IPS DF 6.9 (cell line): Measurements from ENCODE around the gene TSPAN16.
A peak's percentile ranks its signal among the peaks of the same experiment; 100 is the strongest.

Experiments used
- DNase-seq: peaks from one replicate; pipeline ENCODE4 v3.0.0-alpha.2; 2013; ENCODE audit warnings: low read depth, low spot score
- H3K27ac ChIP-seq: one replicate; pipeline ENCODE4 v1.5.1; 2013; ENCODE audit warnings: low read length, control low read depth
- H3K27me3 ChIP-seq: 2 replicates; pipeline ENCODE4 v1.6.1; 2013; ENCODE audit warnings: mild to moderate bottlenecking, low read length; ENCODE audit not compliant: control insufficient read depth, insufficient read depth
- H3K36me3 ChIP-seq: 2 replicates; pipeline ENCODE4 v1.6.1; 2013; ENCODE audit warnings: low read length; ENCODE audit not compliant: control insufficient read depth, insufficient read depth
- H3K4me1 ChIP-seq: 2 replicates; pipeline ENCODE4 v1.6.1; 2013; ENCODE audit warnings: low read length; ENCODE audit not compliant: control insufficient read depth, insufficient read depth
- H3K4me3 ChIP-seq: 2 replicates; pipeline ENCODE4 v1.5.1; 2013; ENCODE audit warnings: mild to moderate bottlenecking, low read length
- H3K9me3 ChIP-seq: 2 replicates; pipeline ENCODE4 v1.6.1; 2013; ENCODE audit warnings: low read length, inconsistent platforms; ENCODE audit not compliant: control insufficient read depth, insufficient read depth
- WGBS: extraction: QIAGEN DNeasy Blood & Tissue Kit; methylation state at CpG from one replicate; pipeline ENCODE4 v1.1.7; 2013; ENCODE audit warnings: mixed read lengths, missing lambda C conversion rate; ENCODE audit not compliant: insufficient read length, insufficient coverage; 5-methylcytosine and 5-hydroxymethylcytosine counted together

The TSPAN16 gene

DNA sequence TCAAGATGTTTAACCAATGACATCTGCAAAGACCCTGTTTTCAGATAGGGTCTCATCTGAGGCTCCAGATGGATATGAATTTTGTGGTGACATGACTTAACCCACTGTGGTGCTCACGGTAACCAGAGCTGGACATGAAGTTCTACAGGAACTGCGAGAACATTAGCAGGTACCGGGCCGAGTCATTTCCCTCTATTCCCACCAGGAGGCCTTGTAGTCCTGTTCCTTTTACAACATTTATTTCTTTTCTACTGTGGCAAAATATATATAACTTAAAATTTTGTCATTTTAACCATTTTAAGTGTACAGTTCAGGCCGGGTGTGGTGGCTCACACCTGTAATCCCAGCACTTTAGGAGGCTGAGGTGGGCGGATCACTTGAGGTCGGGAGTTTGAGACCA, 7.6 kb upstream of the TSPAN16 start:
- Histone ChIP-seq H3K4me1 (no peaks in the 10 kb centered on the region), H3K4me3 (no peak overlapping the region), H3K27me3 (no peaks in the 10 kb centered on the region), H3K9me3 (no peaks in the 10 kb centered on the region), H3K36me3 (no peaks in the 10 kb centered on the region), H3K27ac (no peak overlapping the region)
- no CpG with 5 or more reads among the region's 7 CpGs for WGBS
- no peak for DNase-seq

DNA sequence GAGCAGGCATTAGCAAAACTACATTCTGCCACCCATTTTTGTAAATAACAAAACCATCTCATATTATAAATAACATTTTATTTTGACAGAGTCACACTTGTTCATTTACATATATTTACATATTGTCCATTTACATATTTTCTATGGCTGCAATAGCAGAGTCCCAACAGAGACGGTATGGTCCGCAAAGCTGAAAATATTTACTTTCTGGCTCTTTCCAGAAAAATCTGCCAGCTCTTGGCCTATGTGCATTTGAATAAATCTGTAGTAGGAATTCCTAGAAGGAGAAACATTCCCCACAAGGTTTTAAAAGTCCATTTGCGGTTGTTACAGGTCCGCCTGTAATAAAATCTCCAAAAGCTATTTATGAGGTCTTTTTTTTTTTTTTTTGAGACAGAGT, 5.7 kb upstream of the TSPAN16 start:
- Histone ChIP-seq H3K36me3 (no peaks in the 10 kb centered on the region), H3K4me3 (no peak overlapping the region), H3K27ac (no peak overlapping the region), H3K9me3 (no peaks in the 10 kb centered on the region), H3K27me3 (no peaks in the 10 kb centered on the region), H3K4me1 (no peaks in the 10 kb centered on the region)
- no peak for DNase-seq
- no CpG with 5 or more reads among the region's 4 CpGs for WGBS

DNA sequence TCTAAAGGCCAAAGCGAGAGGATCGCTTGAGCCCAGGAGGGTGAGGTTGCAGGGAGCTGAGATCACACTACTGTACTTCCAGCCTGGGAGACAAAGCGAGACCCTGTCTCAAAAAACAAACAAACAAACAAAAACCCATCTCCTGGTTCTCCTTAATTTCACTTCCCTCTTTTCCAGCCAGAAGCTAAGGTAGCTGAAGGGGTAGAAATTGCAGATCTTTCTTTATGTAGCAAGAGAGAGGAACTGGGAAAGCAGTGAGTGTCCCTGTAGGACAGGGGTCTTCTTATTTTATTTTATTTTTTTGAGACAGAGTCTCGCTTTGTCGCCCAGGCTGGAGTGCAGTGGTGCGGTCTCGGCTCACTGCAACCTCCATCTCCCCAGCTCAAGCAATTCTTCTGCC, 4.5 kb upstream of the TSPAN16 start:
- H3K27me3 ChIP-seq, result no peaks in the 10 kb centered on the region
- no peak overlapping the region for H3K27ac ChIP-seq
- H3K4me3 ChIP-seq, result no peak overlapping the region
- H3K4me1 ChIP-seq, result no peaks in the 10 kb centered on the region
- H3K36me3 ChIP-seq, result no peaks in the 10 kb centered on the region
- H3K9me3 ChIP-seq, result no peaks in the 10 kb centered on the region
- WGBS, result no CpG with 5 or more reads among the region's 7 CpGs
- DNase-seq, result no peak

DNA sequence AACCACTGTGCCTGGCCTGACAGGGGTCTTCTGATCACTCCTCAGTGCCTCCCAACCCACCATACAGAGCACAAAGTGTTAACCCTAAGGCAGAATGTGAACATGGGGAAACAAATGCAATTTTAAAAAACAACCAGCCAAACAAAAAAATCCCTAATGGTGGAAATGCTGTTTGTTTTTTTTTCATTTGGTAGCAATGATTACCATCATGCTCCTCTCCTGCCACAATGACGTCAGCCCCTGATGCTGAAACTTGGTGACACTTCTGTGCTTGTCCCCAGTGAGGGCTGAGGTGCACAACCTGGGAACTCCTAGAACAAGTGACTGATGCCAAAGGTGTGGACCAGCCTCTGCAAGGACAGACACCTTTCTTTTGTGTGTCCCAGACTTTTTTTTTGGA, 4.0 kb upstream of the TSPAN16 start:
- H3K4me3 ChIP-seq, result no peak overlapping the region
- no peaks in the 10 kb centered on the region for H3K36me3 ChIP-seq
- no peaks in the 10 kb centered on the region for H3K27me3 ChIP-seq
- no peaks in the 10 kb centered on the region for H3K4me1 ChIP-seq
- H3K27ac ChIP-seq, result no peak overlapping the region
- WGBS, result no CpG with 5 or more reads among the region's 1 CpG
- no peak for DNase-seq
- no peaks in the 10 kb centered on the region for H3K9me3 ChIP-seq

DNA sequence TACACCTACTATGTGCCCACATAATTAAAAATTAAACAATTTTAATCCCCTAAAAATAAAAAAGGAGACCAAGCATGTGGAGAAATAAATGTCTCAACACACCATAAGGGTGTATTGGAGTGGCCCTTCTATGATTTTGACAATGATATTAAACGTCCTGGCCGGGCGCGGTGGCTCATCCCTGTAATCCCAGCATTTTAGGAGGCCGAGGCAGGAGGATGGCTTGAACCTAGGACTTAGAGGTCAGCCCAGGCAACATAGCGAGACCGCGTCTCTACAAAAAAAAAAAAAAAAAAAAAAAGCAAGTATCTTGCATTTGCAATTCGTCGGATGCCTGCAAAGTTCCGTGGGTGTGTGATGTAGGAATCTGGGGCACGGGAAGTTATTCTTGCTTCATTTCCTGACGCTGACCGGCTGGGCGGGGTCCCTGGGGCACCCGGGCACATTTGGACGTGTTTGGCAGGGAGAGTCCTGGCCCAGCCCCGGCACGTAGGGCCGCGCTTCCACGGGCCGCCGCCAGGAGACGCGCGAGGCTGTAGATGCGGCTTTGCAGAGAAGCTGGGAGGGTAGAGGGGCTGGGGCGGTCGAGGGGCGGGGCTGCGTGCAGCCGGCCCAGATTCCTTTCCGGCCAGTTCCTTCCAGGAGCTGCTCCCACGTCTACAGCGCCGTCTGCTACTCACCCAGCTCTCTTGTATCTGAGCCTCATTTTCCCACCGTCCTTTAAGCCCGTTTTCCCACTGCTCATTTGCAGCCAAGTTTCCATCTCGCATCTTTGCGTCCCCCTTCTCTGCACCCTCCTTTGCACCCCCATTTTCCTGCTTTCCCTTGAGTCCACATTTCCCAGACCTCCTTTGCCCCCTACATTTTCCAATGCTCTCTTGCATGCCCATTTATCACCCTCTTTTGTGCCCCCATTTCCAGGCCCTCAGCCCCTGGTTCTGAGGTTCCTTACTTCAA, 2.2 kb upstream of the TSPAN16 start:
- peak; percentile 84 for DNase-seq
- Histone ChIP-seq H3K9me3 (no peaks in the 10 kb centered on the region), H3K4me1 (no peaks in the 10 kb centered on the region), H3K27ac (no peak overlapping the region), H3K4me3 (no peak overlapping the region), H3K36me3 (no peaks in the 10 kb centered on the region), H3K27me3 (no peaks in the 10 kb centered on the region)
- no CpG with 5 or more reads among the region's 41 CpGs for WGBS

DNA sequence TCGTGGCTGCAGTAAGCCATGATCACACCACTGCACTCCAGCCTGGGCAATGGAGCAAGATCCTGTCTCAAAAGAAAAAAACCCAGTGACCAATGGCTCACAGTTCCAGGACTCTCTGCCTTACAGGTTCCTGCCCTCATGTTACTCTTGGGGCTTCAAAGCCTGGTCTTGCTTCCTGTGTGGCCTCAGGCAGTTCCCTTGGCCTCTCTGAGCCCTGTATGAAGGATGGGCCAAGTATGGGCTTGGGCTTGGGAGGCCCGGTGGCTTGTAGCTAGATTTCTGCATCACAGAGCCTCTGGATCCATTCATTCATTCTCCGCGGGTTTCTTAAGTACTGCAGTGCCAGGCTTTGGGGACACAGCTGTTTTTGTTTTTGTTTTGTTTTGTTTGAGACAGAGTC, 780 bp upstream of the TSPAN16 start:
- no peak for DNase-seq
- Histone ChIP-seq H3K36me3 (no peaks in the 10 kb centered on the region), H3K9me3 (no peaks in the 10 kb centered on the region), H3K4me1 (no peaks in the 10 kb centered on the region), H3K27ac (no peak overlapping the region), H3K4me3 (no peak overlapping the region), H3K27me3 (no peaks in the 10 kb centered on the region)
- no CpG with 5 or more reads among the region's 4 CpGs for WGBS

DNA sequence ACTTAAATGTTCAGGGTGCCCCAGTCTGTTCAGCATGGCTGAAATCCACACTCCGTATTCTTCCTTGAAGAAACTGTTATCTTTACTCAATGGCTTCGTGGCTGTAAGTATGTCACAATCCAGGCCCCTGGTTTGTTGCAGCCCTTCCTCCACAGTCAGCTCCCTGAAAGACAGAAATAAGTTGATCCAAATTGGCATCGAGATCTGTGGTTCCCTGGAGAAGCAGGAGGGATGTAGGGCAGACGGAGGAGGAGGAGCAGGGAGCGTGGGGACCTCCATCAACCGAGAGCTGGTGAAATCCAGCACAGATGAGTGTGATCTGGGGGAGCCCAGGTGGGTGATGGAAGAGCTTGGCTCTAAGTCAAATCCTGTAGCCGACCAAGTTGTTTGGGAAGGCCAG, 304 bp downstream of the TSPAN16 start:
- no CpG with 5 or more reads among the region's 7 CpGs for WGBS
- Histone ChIP-seq H3K27me3 (no peaks in the 10 kb centered on the region), H3K27ac (no peak overlapping the region), H3K36me3 (no peaks in the 10 kb centered on the region), H3K4me3 (no peak overlapping the region), H3K4me1 (no peaks in the 10 kb centered on the region), H3K9me3 (no peaks in the 10 kb centered on the region)
- no peak for DNase-seq

DNA sequence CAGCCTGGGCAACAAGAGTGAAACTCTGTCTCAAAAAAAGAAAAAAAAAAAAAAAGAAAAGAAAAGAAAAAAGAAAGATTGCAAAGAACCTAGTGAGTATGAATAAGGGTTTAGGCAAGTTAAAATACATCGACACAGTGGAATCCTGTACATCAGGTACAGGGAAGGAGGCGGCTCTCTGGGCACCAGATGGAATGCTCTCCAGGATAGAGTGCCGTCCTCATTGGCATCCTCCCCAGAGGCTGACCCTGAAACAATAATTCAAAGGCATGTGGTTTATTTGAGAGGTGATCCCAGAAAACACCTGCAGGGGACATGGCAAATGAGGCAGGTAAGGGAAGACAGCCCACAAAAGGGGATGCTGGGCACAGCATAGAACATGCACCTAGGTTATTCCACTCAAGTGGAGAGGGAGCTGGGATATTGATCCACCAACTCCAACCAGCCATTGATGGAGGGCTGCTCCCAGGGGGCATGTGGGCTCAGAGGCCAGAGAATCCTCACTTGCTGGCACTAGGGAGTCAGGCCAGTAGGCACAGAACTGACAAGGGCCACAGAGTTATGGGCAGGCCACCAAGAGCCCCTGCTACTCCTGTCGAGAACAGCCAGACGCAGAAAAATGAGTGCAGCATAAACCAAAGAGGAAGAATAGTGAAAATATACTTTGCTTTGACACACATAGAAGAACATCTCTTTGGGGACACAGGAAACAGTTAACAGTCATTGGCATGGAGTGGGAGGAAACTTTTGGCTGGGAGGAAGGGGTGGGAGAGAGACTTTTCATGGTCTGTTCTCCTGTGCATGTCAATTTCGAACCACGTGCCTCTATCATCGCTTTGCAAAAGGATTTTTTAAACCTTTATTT, 4.2 kb downstream of the TSPAN16 start:
- H3K27me3 ChIP-seq, result no peaks in the 10 kb centered on the region

DNA sequence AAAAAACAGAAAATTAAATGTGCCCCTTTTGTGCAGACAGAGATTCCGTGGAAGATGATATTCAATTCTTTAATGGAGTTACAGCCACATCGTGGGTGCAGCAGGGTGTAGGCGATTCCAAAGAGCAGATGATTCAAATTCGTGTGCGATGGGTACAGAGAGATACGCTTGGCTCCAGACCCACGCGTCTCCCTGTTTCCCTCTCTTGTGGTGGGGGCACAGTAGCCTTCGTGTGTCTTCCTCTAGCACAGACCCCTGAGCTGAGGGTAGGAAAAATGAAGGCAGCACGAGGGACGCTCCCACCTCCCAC, 4.8 kb downstream of the TSPAN16 start:
- Histone ChIP-seq H3K9me3 (no peaks in the 10 kb centered on the region), H3K27me3 (no peaks in the 10 kb centered on the region), H3K27ac (no peak overlapping the region), H3K4me3 (no peak overlapping the region), H3K36me3 (no peaks in the 10 kb centered on the region), H3K4me1 (no peaks in the 10 kb centered on the region)
- no CpG with 5 or more reads among the region's 11 CpGs for WGBS
- DNase-seq, result no peak

More for the DNA sequence above, 4.2 kb downstream of the TSPAN16 start:
- Histone ChIP-seq H3K27ac (no peak overlapping the region), H3K9me3 (no peaks in the 10 kb centered on the region), H3K36me3 (no peaks in the 10 kb centered on the region), H3K4me1 (no peaks in the 10 kb centered on the region), H3K4me3 (no peak overlapping the region)
- WGBS, result no CpG with 5 or more reads among the region's 8 CpGs
- DNase-seq, result no peak

DNA sequence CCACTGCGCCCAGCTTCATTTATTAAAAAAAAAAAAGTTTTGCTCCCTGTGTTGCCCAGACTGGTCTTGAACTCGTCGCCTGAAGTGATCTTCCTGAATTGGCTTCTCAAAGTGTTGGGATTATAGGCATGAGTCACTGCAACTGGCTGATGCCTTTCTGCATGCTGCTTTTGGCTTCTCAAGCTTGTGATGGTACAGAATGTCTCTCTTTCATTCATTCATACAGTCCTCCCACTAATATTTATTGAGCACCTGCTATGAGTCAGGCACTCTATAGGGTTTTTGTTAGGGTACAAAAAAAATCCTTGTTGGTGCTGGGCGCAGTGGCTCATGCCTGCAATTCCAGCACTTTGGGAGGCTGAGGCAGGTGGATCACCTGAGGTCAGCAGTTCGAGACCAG, 9.0 kb downstream of the TSPAN16 start:
- WGBS, result no CpG with 5 or more reads among the region's 5 CpGs
- H3K27me3 ChIP-seq, result no peaks in the 10 kb centered on the region
- no peak overlapping the region for H3K27ac ChIP-seq
- no peak for DNase-seq
- H3K4me3 ChIP-seq, result no peak overlapping the region
- no peaks in the 10 kb centered on the region for H3K9me3 ChIP-seq
- H3K4me1 ChIP-seq, result no peaks in the 10 kb centered on the region
- H3K36me3 ChIP-seq, result no peaks in the 10 kb centered on the region
